A549 treated with Mapracorat at 1 μM for 4 hours (cell line): ENCODE measurements around the gene RCAN1. TPM values are rescaled to one million over a fixed set of nuclear protein-coding genes. Genes with fewer than 3 reads are reported as not detected.

Experiments used
- total RNA-seq: library from RNA; stranded (reverse); fragments of 200-300 nt; extraction: Qiagen RNA extraction; gene quantifications from 5 replicates; pipeline ENCODE4 v1.2.3, GENCODE V29; 2022

RCAN1 gene
- total RNA-seq = 12.6 to 15.7 TPM (median 13.2 TPM) in 5 replicates

DNA sequence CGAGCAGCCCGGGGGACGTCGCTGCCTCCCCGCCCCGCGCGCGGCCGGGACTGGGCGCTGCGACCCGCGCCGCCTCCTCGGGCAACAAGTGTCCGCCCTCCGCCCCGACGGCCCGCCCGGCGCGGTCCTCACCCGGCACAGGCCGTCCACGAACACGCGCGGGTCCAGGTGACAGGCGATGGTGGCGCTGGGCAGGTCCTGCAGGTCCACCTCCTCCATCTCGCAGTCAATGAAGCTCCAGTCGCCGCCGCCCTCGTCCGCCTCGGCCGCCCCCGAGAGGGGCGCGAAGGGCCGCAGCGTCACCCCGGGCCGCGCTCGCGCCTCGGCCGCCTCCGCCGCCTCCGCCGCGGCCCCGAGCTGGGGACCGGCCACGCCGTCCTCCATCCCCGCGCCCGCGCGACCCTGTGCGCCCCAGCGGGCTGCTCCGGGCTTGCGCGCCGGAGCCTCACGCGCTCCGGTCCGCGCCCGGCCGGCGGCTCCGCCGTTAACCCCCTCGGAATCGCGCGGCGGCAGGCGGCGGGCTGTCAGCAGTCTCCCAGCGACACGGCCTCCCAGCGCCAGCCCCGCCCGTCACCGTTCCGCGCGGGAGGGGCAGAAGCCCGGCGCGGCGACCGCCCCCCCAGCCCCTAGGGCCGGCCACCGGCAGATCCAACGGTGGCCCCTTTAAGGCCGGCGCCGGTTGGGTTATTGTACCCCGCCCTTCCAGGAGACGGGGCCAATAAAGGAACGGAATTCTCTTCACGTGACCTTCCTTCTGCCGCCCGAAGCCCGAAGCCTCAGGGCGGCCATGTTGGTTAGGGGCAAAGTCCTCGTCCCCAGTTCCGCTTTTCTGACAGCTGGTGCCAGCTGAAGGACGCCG, at the start of gene RCAN1:
RCAN1 (minus strand) TSS at position 486 of the 859 bp plus-strand sequence; CDS start at position 384, 102 bp downstream.

DNA sequence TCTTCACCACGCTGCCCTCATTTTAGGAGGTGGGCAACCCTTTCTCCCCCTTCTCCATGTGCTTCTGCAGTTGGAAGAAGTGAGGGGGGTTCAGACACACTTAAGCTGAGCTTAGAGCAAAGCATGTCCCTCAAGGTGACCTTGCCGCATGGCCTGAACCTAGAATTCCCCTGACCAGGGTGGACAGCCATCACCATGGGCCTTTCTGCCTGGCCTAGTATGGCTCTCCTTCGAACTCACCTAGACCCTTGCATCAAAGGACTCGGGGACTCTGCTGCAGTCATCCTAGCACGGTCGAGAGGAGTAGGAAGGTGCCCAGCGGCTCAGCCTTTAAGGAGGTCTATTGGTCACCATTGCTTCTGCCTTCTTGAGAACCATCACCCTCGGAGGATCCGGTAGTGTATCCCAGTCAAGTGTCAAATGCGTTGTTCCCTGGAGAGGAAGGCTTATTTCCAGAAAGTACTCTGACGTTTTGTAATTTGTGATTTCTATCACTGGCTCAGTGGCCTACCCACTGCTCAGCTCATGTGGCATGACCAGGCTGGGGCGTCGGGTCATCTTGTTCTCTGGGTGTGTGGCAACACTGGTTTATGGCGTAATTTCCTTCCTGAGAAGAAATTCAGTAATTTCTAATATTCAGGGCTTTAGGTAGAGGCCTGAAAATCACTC, 103.0 kb downstream of the RCAN1 start, which contains the start of gene KCNE1:
KCNE1 (minus strand) TSS at position 424 of the 669 bp plus-strand sequence. CDS start 62,576 bp downstream, outside the sequence.

Other genes starting within 250 kb of the RCAN1 start
- 1.3 to 12.7 TPM (median 8.5 TPM) in 5 replicates for gene SMIM11, start 239.6 kb downstream of the RCAN1 start, total RNA-seq
- not detected in 5 replicates for gene SMIM34, start 191.2 kb downstream of the RCAN1 start, total RNA-seq
- 0.06 to 0.15 TPM (median 0.08 TPM) in 3 of 5 replicates, not detected in the others for gene KCNE1, start 102.9 kb downstream of the RCAN1 start, total RNA-seq
- 0.03 to 0.06 TPM (median 0.05 TPM) in 4 of 5 replicates, not detected in the other for gene CLIC6, start 53.9 kb upstream of the RCAN1 start, total RNA-seq